HepG2 (cell line): Measurements from ENCODE around the gene RERE.

Experiments
- HNRNPLL ChIP-seq: fragments of 200-400 bp; formaldehyde crosslinking; IDR thresholded peaks from 2 replicates; pipeline ENCODE4 v1.6.1; 2017; ENCODE audit warnings: mild to moderate bottlenecking, low read depth, low read length; ENCODE audit not compliant: poor library complexity, severe bottlenecking
- PHF21A ChIP-seq: sonication (generic); formaldehyde crosslinking; IDR thresholded peaks from 2 replicates; pipeline ENCODE4 v1.5.0; 2020; ENCODE audit warnings: mild to moderate bottlenecking, missing genetic modification reagents
- RCOR2 ChIP-seq: IDR thresholded peaks from 2 replicates; pipeline ENCODE4 v1.6.1; 2016; ENCODE audit warnings: missing biosample characterization, missing genetic modification reagents
- ZNF180 ChIP-seq: sonication (generic); formaldehyde crosslinking; IDR thresholded peaks from 2 replicates; pipeline ENCODE4 v1.4.0; 2020; ENCODE audit warnings: low read depth, missing genetic modification reagents, borderline replicate concordance

- TF ChIP-seq RCOR2 = no peak
- no peak for TF ChIP-seq PHF21A (CRISPR knock-in tag)
- TF ChIP-seq ZNF180 = no peak
- no peak for TF ChIP-seq HNRNPLL
These were observed 395.7 kb downstream of the RERE start for GRCh38 chr1:8421721-8422120.
